Right renal cortex interstitium (tissue), 3 donors: ENCODE data around the gene SLC22A2. TPM values are rescaled to one million over a fixed set of nuclear protein-coding genes. Genes with fewer than 3 reads are reported as not detected.
"Not testable (repeated sequence)": the region's sequence is repeated elsewhere in the genome, so short reads cannot be mapped to it uniquely, and the experiment has no call there.

Experiments
- DNase-seq, 3 donors: peaks; one replicate each; pipeline ENCODE4 v3.0.0-alpha.2; 2013; ENCODE audit warnings: low read depth in 3 of 3, low spot score in 2 of 3
- polyA plus RNA-seq, 3 donors: library from polyadenylated mRNA; unstranded; fragments of 120-200 nt; gene quantifications; one replicate each; pipeline ENCODE4 v1.2.1, GENCODE V29; 2013; ENCODE audit not compliant: insufficient read length in 3 of 3

The SLC22A2 gene
- polyA plus RNA-seq, 3 donors, result 12.0 to 14.5 (median 12.8) TPM

DNA sequence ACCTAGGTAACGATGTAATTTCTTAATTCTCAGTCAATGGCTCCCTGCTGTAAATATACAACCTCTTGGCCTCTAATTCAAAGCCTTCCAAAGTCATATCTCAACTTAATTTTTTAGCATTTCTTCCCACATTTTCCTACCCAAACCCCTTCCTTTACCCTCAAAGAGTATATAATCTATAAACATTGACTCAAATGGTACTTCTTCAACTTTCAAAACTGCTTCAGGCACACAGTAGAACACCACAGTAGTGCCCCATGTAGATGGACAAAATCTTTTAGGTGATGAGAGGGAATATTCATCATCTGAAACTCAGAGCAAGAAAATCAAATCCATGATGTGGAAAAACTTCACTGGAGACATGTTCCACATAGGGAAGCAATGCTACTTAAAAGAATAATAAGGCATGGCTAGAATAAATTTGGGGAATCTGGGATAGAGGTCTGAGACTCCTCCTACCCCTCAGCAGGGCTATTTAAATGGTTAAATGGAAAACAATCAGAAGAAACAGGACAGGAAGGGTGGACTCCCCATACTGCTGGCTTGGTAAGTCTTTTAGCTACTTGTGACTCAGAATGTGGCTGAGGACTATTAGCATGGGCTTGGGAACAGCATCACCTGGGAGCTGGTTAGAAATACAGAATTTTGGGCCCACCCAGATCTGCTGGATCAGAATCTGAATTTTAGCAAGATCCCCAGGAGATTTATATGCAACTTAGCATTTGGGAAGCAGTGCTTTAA, 6.4 kb downstream of the SLC22A2 start:
- no peak for DNase-seq

DNA sequence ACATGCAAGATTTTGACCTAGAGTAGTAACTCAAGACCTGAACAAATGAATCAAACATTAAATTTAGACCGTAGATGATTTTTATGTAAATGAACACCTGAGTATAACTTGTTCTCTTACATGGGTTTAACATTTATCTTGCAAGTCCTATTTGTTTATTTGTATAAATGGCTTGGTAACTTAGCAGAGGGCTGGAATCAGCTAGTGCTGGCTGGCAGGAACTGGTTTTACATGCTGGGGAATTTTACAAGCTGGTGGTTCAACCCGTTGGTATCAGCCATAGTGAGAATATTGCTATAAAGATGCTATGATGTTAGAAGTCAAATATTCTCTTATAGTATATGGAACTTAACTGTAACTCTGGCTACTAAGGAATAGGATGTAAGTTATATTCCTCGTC, 8.9 kb downstream of the SLC22A2 start:
- no peak for DNase-seq

DNA sequence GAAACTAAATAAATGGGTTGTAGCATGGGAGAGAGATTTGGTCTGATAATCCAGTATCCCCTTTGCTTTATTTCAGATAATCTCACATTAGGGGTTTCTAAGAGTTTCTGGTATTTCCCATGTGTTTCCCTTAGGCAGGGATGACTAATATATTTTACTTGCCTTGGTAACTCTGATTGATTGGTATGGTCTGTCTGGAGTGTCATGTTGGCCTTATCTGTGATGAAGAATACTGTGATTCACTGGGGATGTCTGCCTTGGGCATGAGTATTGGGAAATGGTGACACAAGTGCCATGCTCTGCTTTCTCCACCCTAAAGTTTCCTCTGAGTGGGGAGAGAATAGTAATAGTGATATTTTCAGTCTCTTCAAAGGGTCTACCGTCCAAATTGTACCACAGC, 10.1 kb downstream of the SLC22A2 start:
- DNase-seq, result no peak

DNA sequence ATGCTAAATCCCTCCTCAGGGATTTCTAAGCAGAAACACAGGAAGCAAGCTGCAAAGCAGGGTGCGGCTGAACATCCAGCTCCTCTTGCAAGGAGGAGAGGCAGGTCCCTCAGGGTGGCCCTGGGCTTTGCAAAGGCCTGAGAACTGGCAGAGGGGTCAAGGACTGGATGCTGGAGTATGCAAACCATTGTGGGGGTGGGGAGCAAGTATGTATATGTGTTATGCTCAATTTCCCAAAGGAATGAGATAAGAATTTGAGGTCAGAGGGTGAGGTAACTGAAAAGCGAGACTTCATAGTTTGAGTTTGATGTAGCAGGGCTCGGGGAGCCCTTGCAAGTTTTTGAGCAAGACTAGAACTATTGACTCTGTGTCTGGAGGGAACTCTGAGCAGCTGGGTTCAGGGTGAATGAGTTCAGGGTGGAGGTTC, 11.2 kb downstream of the SLC22A2 start:
- peak in 1 of 3 donors; percentile 27 for DNase-seq

DNA sequence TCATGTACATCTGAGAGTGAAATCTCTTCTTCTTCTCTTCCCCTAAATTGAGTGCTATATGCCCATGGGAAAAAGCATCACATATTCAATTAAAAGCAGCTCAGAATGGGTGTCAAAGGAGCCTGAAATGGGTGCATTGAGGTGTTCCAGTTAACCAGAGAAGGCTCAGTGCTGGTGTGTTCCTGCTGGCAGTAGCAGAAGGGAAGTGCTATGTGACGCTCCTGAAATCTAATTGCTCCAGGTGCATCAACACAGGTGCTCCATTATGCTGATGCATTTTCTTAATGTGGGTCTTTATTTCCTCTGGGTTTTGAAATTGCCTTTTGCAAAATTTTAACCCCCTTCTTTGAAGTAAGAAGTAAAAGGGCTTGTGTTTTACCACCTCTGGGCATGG, 17.9 kb downstream of the SLC22A2 start:
- DNase-seq, result no peak

DNA sequence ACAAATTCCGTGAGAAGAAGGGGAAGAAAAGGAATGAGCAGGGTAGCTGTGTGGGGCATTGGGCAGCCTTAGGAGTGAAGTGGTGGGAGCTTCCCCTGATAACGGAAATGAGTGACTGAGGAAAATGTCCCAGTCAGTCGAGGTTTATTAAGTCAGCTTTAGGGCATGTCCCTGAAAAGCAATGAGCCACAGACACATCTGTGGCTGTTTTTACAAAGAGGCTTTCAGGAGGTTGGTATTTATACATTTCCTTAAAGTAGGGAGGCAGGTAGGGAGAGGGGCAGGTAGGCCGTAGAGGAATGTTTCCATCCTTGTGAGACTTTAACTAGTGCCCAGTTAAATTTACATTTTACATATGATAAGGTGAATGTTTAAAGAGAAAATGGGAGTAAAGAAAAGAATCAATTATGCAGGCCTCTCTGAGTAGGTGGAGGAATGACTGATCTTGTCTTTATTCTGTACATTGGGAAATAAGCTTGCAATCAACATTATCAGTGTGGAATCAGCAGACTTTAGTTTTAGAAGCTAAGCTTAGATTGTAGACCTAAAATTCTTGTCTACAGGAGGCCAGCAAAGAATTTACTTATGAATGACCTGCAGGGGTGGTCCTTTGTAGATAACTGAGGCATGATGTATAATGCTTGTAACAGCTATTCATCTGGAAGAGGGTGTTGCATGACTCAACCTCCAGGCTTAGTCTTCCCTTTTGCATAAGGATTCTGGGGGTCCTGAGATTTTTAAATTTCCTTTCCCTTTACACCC, 18.5 kb downstream of the SLC22A2 start:
- DNase-seq, result no peak

DNA sequence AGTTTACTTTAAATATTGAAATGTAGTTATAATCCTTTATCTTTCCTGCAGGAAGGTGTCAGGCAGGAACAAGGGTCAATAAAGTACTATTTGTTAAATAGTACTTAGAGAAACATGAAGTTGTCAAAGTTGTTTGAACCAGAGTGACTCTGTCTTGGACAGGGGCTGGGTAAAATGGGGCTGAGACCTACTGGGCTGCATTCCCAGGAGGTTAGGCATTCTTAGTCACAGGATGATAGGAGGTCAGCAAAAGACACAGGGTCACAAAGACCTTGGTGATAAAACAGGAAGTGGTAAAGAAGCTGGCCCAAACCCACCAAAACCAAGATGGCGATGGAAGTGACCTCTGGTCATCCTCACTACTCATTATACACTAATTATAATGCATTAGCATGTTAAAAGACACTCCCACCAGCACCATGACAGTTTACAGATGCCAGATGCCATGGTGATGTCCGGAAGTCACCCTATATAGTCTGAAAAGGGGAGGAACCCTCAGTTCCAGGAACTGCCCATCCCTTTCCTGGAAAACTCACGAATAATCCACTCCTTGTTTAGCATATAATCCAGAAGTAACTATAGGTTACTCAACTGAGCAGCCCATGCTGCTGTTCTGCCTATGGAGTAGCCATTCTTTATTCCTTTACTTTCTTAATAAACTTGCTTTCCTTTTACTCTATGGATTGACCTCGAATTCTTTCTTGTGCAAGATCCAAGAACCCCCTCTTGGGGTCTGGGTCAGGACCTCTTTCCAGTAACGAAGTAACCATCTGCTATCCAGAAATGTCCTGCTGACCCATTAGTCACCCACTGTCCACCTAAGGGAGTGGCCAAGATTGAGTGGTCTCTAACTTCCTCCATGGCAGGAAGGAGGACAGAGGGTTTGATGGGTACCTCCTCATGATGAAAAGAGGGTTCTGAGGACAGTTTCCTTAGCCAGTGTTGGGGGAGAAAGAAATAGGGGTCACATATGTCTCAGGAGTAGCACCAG, 19.6 kb downstream of the SLC22A2 start:
- no peak for DNase-seq

DNA sequence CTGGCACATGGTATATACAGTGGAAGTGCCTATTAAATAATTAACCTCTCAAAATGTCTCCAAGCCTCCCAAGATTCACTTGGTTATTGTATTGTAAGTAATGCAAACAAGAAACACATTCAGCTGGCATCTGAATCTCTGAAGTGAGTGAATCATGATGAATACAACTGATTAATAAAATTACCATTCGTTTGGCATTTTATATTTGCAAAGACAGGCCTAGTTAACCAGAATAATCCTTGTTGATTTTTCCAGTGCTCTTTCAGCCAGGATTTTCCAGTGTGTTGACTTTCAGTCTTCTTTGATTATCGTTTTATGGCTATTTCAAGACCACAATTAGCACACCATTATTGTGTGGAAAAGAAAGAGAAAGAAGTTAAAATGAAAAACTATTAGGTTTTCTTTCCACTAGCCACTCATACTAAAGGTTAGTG, 20.3 kb downstream of the SLC22A2 start:
- DNase-seq, result no peak

DNA sequence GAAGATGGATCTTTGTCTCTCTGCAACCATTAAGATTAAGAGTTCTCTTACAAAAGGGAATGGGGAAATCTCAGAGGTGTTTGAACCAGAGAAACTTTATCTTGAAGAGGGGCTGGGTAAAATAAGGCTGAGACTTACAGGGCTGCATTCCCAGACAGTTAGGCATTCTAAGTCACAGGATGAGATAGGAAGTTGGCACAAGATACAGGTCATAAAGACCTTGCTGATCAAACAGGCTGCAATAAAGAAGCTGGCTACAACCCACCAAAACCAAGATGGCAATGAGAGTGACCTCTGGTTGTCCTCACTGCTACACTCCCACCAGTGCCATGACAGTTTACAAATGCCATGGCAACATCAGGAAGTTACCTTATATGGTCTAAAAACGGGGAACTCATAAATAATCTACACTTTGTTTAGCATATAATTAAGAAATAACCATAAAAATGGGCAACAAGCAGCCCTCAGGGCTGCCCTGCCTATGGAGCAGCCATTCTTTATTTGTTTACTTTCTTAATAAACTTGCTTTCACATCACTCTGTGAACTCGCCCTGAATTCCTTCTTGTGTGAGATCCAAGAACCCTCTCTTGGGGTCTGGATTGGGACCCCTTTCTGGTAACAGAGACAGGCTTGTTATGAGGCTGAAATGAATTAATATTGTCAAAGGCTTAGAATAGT, 20.9 kb downstream of the SLC22A2 start:
- DNase-seq, result not testable (repeated sequence)

DNA sequence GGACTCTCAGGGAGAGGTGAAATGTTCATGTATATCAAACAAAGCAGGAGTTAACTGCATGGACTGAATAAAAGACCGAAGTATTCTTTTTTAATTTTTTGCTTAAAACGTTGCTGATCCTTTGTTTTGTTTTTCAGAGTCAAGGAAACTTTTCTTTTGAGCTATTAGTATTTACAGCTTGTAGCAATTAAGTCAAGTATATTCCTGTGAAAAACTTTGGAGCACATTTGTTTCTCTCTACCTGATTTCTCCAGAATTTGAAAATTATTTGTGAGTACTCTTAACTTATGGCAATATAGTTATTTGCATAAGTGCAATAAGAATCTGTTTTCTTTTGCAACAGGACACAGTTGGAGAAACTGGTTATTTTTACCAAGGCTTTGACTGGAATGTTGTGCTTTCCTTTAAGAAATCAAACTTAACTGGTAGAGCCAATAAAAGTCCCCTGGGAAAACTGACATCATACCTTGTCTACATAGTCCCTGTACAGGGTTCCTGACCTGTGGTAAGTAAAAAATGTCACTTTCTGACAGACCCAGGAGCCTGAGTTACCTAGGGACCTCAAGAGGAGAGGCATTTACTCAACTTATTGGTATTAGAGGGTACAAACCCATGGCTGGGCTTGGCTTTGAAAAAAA, 22.3 kb downstream of the SLC22A2 start:
- not testable (repeated sequence) for DNase-seq

DNA sequence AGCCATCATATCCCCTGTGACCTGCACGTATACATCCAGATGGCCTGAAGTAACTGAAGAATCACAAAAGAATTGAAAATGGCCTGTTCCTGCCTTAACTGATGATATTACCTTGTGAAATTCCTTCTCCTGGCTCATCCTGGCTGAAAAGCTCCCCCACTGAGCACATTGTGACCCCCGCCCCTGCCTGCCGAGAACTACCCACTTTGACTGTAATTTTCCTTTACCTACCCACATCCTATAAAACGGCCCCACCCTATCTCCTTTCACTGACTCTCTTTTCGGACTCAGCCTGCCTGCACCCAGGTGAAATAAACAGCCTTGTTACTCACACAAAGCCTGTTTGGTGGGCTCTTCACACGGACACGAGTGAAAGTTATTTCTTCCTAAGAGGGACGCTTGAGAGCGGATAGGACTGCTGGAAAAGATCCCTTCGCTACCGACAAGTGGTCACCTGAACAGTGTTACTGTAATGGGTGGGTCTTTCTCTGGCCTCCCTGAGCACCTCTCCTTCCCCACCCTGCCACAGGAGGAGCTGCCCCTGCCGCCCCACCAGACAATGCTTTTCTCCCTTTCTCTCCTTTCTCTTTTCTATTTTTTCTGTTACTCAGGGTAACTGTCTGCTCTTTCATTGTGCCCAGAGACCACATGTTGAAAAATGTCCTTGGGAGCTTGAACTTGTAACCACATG, 24.5 kb downstream of the SLC22A2 start:
- DNase-seq, result not testable (repeated sequence)

DNA sequence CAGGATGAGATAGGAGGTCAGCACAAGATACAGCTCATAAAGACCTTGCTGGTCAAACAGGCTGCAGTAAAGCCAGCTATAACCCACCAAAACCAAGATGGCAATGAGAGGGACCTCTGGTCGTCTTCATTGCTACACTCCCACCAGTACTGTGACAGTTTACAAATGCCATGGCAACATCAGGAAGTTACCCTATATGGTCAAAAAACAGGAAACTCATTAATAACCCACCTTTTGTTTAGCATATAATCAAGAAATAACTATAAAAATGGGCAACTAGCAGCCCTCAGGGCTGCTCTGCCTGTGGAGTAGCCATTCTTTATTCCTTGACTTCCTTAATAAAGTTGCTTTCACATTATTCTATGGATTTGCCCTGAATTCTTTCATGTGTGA, 30.9 kb downstream of the SLC22A2 start:
- DNase-seq, result no peak

DNA sequence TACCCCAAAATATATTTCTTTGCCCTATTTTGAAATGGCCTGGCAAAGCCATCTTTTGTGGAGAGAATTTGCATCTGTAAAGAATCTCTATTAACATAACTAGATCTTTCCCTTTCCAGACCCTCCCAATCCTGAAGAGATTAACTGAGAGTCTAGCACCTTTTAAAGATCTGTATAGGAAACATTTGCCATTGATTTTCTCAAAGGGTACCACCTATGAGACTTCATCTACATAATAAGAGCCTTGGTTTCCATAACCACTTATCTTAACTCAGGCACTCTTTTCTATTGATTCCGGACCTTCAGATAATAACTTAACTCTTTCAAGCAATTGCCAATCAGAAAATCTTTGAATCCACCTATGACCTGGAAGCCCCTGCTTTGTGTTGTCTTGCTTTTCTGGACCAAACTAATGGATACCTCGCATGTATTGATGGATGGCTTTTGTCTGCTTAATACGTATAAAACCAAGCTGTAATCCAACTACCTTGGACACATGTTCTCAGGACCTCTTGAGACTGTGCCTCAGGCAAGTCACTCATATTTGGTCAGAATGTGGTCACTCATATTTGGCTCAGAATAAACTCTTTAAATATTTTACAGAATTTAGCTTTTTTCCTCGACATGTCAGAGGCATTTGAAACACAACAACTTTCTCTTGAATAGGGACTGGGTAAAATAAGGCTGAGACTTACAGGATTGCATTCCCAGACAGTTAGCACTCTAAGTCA, 31.4 kb downstream of the SLC22A2 start:
- no peak for DNase-seq

DNA sequence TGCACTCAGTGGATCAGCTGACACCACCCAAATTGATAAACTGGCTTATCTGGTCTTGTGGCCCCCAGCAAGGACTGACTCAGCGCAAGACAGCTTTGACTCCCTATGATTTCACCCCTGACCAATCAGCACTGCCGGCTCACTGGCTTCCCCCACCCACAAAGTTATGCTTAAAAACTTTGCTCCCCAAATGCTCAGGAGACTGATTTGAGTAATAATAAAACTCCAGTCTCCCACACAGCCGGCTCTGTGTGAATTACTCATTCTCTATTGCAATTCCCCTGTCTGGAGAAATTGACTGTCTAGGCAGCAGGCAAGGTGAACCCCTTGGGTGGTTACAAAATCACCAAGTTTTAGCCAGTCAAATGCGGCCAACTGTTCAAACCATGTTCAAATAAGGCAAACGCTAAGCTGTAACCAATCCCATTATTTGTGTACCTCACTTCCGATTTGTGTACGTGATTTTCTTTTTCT, 32.5 kb downstream of the SLC22A2 start:
- DNase-seq, result no peak

DNA sequence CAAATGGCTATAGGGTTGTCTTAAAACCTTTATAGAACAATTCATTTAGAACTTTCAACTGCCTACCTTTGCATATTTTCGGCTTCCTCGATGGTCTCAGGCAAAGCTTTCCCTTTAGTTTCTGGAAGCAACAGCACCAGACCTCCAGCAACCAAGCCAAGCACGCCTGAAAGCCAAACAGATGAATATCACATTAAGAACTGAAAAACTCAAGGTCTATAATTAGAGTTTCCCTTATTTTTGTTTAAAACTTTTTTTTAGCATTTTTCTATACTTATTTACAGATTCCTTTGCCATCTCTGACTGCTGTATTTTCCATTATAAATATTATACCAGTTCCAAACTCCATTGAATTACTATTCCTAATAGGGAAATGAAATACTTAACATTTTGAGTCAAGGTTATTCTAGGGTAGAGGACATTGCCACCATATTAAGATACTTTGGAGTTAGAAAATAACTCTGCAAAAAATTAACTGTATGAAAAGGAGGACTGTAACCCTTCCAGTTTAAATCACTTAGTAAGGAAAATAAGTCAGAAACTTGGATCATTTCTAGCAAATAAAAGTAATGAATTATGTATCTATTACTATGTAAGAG, 33.9 kb downstream of the SLC22A2 start:
- no peak for DNase-seq

DNA sequence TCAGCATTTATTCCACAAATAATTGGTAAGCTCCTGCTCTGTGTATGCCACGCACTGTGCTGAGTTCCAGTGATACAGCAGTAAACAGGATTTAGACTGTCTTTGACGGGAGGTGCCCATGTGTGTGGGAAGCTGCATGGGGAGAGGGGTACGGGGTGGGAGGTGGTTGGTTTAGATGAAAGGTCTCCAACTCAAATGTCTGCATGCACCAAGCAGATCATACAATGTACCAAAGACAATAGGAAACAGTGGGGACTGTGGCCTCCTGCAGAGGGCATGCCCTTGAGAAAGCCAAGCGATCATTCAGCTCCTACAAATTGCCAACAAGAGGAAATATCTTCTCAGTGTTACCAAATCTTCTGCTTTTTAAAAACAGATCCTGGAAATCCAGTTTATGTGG, 36.1 kb downstream of the SLC22A2 start:
- no peak for DNase-seq

DNA sequence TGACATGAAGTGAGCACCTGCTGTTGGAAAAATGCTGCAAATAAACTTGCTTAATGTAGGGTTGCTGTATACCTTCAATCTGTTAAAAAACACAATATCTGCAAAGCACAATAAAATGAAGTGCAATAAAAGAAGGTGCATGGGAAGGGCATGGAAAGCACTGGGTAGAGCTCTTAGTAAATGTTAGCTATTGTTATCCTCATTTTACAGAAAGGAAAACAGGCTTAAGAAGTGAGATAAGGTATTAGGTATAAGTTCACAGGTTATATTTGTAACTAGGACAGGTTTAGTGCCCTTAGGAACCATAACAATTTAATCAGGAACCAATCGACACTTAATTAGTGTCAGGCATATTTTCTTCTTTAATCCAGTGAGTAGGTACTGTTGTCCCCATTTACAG, 36.7 kb downstream of the SLC22A2 start:
- no peak for DNase-seq

DNA sequence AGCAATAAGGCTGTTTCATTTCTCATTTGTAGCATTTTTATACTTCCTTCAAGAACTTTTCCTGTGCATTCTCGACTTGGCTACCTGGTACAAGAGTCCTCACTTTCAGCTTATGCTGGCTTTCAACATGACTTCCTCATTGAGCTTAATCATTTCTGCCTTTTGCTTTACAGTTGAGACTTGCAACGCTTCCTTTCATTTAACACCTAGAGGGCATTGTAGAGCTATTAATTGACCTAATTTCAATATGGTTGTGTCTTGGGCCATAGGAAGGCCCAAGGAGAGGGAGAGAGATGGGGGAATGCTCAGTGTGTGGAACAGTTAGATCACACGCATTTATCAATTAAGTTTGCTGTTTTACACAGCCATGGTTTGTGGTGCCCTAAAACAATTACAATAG, 37.2 kb downstream of the SLC22A2 start:
- no peak for DNase-seq
